IMR-90 (cell line): ENCODE measurements around the gene IGSF3. TPM values are rescaled to one million over a fixed set of nuclear protein-coding genes. Genes with fewer than 3 reads are reported as not detected.

Experiments
- ATAC-seq: fragments of 200-7000 bp; cut with Tn5 transposase; 2 replicates; pipeline ENCODE4 v1.9.1; 2020; ENCODE audit warnings: low read depth, mild to moderate bottlenecking, moderate library complexity
- BruUV-seq: library from RNA; stranded (reverse); fragments of 400-500 nt; replicated peaks from 2 replicates; lab custom pipeline; 2021; lab: Mats Ljungman, UMichigan
- CTCF ChIA-PET: fragments of 300-600 bp; formaldehyde crosslinking; extraction: SDS; loops from one replicate; lab custom pipeline; 2021; ENCODE audit warnings: antibody characterized with exemption; lab: Yijun Ruan, JAX
- POLR2A ChIA-PET: fragments of 300-600 bp; sonication (Branson Sonifier 250); formaldehyde crosslinking; loops from one replicate; lab custom pipeline; 2022; ENCODE audit warnings: antibody characterized with exemption; ENCODE audit not compliant: unreplicated experiment; lab: Charles Lee
- DNase-seq: peaks from one replicate; pipeline ENCODE4 v3.0.0; 2013
- H2AFZ ChIP-seq: replicated peaks from 2 replicates; pipeline ENCODE3; 2013; ENCODE audit warnings: low read length, mild to moderate bottlenecking; ENCODE audit not compliant: poor library complexity
- H2AK5ac ChIP-seq: 2 replicates; pipeline ENCODE4 v1.6.1; 2013; ENCODE audit warnings: low read depth, low read length, inconsistent platforms
- H2AK9ac ChIP-seq: replicated peaks from 2 replicates; pipeline ENCODE3; 2013; ENCODE audit warnings: mild to moderate bottlenecking, low read depth, low read length, moderate library complexity; ENCODE audit not compliant: poor library complexity
- H2BK120ac ChIP-seq: 2 replicates; pipeline ENCODE4 v1.6.1; 2013; ENCODE audit warnings: low read depth, low read length, inconsistent platforms
- H2BK15ac ChIP-seq: 3 replicates; pipeline ENCODE4 v1.6.1; 2013; ENCODE audit warnings: low read depth, low read length, inconsistent platforms
- H2BK20ac ChIP-seq: 2 replicates; pipeline ENCODE4 v1.6.1; 2013; ENCODE audit warnings: low read depth, mild to moderate bottlenecking, inconsistent platforms, low read length, moderate library complexity
- H2BK5ac ChIP-seq: 2 replicates; pipeline ENCODE4 v1.6.1; 2013; ENCODE audit warnings: mild to moderate bottlenecking, low read depth, low read length, inconsistent platforms; ENCODE audit not compliant: poor library complexity, severe bottlenecking
- H3K14ac ChIP-seq: replicated peaks from 2 replicates; pipeline ENCODE4 v1.6.1; 2013; ENCODE audit warnings: low read depth, low read length, inconsistent platforms
- H3K18ac ChIP-seq: 2 replicates; pipeline ENCODE4 v1.6.1; 2013; ENCODE audit warnings: low read depth, low read length, control low read depth
- H3K23ac ChIP-seq: 2 replicates; pipeline ENCODE4 v1.6.1; 2013; ENCODE audit warnings: low read depth, low read length, inconsistent platforms
- H3K27ac ChIP-seq: 2 replicates; pipeline ENCODE4 v1.5.1; 2013; ENCODE audit warnings: mild to moderate bottlenecking, control low read depth, low read length; ENCODE audit not compliant: insufficient read depth
- H3K27me3 ChIP-seq: 2 replicates; pipeline ENCODE4 v1.6.1; 2013; ENCODE audit warnings: low read length; ENCODE audit not compliant: control insufficient read depth, insufficient read depth
- H3K36me3 ChIP-seq: 2 replicates; pipeline ENCODE4 v1.6.1; 2013; ENCODE audit warnings: low read length, mixed read lengths; ENCODE audit not compliant: control insufficient read depth, insufficient read depth
- H3K4ac ChIP-seq: 2 replicates; pipeline ENCODE4 v1.6.1; 2013; ENCODE audit warnings: low read depth, low read length, inconsistent platforms
- H3K4me1 ChIP-seq: 2 replicates; pipeline ENCODE4 v1.6.1; 2013; ENCODE audit warnings: low read length, mixed read lengths; ENCODE audit not compliant: control insufficient read depth, insufficient read depth
- H3K4me2 ChIP-seq: 2 replicates; pipeline ENCODE4 v1.6.1; 2013; ENCODE audit warnings: low read depth, mild to moderate bottlenecking, control low read depth, low read length, moderate library complexity
- H3K4me3 ChIP-seq: 2 replicates; pipeline ENCODE4 v1.5.1; 2013; ENCODE audit warnings: low read depth, mild to moderate bottlenecking, control low read depth, low read length, moderate library complexity; ENCODE audit not compliant: insufficient read depth
- H3K56ac ChIP-seq: 2 replicates; pipeline ENCODE4 v1.6.1; 2013; ENCODE audit warnings: low read length, inconsistent platforms; ENCODE audit not compliant: insufficient read depth; ENCODE audit errors: extremely low read depth
- H3K79me1 ChIP-seq, 2 experiments: 2 replicates each; pipeline ENCODE4 v1.6.1; 2013; ENCODE audit warnings: low read length in 2 of 2, inconsistent platforms in 1 of 2, low read depth in 1 of 2
- H3K9ac ChIP-seq: 2 replicates; pipeline ENCODE4 v1.6.1; 2013; ENCODE audit warnings: low read depth, low read length, control low read depth
- H3K9me1 ChIP-seq: 2 replicates; pipeline ENCODE4 v1.6.1; 2013; ENCODE audit warnings: low read length, inconsistent platforms; ENCODE audit not compliant: insufficient read depth
- H3K9me3 ChIP-seq: 2 replicates; pipeline ENCODE4 v1.6.1; 2013; ENCODE audit warnings: low read length; ENCODE audit not compliant: control insufficient read depth, insufficient read depth
- H4K20me1 ChIP-seq: 2 replicates; pipeline ENCODE4 v1.6.1; 2013; ENCODE audit warnings: low read length, inconsistent platforms; ENCODE audit not compliant: insufficient read depth
- H4K5ac ChIP-seq: 2 replicates; pipeline ENCODE4 v1.6.1; 2013; ENCODE audit warnings: mild to moderate bottlenecking, low read depth, low read length, control low read depth
- H4K8ac ChIP-seq, 2 experiments: 2 replicates each; pipeline ENCODE4 v1.6.1; 2013; ENCODE audit warnings: low read depth in 2 of 2, low read length in 2 of 2, control low read depth in 1 of 2, inconsistent platforms in 1 of 2
- H4K91ac ChIP-seq: 2 replicates; pipeline ENCODE4 v1.6.1; 2013; ENCODE audit warnings: low read depth, low read length, inconsistent platforms; ENCODE audit not compliant: insufficient read depth
- CEBPB ChIP-seq: IDR thresholded peaks from 2 replicates; pipeline ENCODE4 v1.6.1; 2012; ENCODE audit warnings: low read depth, low read length, improper control_type of control experiment
- FOS ChIP-seq: fragments of 150-350 bp; IDR thresholded peaks from 2 replicates; pipeline ENCODE4 v1.6.1; 2016; ENCODE audit warnings: low read depth, low read length
- MAZ ChIP-seq: IDR thresholded peaks from 2 replicates; pipeline ENCODE4 v1.6.1; 2012; ENCODE audit warnings: low read depth, mild to moderate bottlenecking, low read length, improper control_type of control experiment, moderate library complexity, borderline replicate concordance
- POLR2A ChIP-seq: IDR thresholded peaks from 2 replicates; pipeline ENCODE4 v1.6.1; 2012; ENCODE audit warnings: mild to moderate bottlenecking, low read depth, low read length
- WGBS, 2 experiments: methylation state at CpG; one replicate each; pipeline versions ENCODE4 v1.1.5 to v1.1.7; 2013; ENCODE audit warnings: missing lambda C conversion rate in 2 of 2; ENCODE audit not compliant: insufficient read length in 1 of 2; ENCODE audit errors: extremely low coverage in 2 of 2; 5-methylcytosine and 5-hydroxymethylcytosine counted together
- dilution Hi-C: fragments of 300-500 bp; cut with HindIII; formaldehyde crosslinking; loops from one replicate; pipeline ENCODE4 v1.14.3; 2018; ENCODE audit warnings: low sequenced_read_pairs; ENCODE audit not compliant: unreplicated experiment
- in situ Hi-C: fragments of 300-500 bp; cut with MboI; formaldehyde crosslinking; loops from 3 replicates; pipeline ENCODE4 v1.14.3; 2019; ENCODE audit warnings: low sequenced_read_pairs, inconsistent platforms, mixed read lengths
- intact Hi-C: fragments of 100-400 bp; cut with micrococcal nuclease; formaldehyde crosslinking; loops from 2 replicates; pipeline ENCODE4 v1.10.0; 2022
- polyA plus RNA-seq, 3 experiments: library from polyadenylated mRNA; depleted of rRNA; stranded (reverse); fragments of >200 nt; gene quantifications; 2 replicates each; pipeline ENCODE4 v1.2.3, GENCODE V29; 2012; ENCODE audit warnings: low replicate concordance in 1 of 3
- total RNA-seq: library from RNA; depleted of rRNA; stranded (reverse); fragments of >200 nt; gene quantifications from 2 replicates; pipeline ENCODE4 v1.2.3, GENCODE V29; 2012

The IGSF3 gene
- total and polyA plus RNA-seq, 2 of the 4 experiments (the other 2 are of a cell fraction), result under 0.01 to 0.02 TPM

- H3K18ac ChIP-seq, result no peak overlapping the region
- intact Hi-C loops (no loop called here), dilution Hi-C loops (no loop called here), in situ Hi-C loops (no loop called here)
- ChIA-PET CTCF (no interaction called here), POLR2A (no interaction called here)
- H3K4me2 ChIP-seq, result no peak overlapping the region
- H4K8ac ChIP-seq, result no peak overlapping the region
- no peak overlapping the region for H3K27ac ChIP-seq
- H2AFZ ChIP-seq, result no peak overlapping the region
- no peak overlapping the region for H3K9ac ChIP-seq
- no peaks in the 10 kb centered on the region for H3K4me1 ChIP-seq
- no peak overlapping the region for H2BK20ac ChIP-seq
- H3K23ac ChIP-seq, result no peak overlapping the region
- no peak for TF ChIP-seq MAZ
- TF ChIP-seq CEBPB, result no peak
- no peak for TF ChIP-seq FOS
- no peak for TF ChIP-seq POLR2A
- H2BK5ac ChIP-seq, result no peak overlapping the region
- no peak overlapping the region for H4K5ac ChIP-seq
- H2AK5ac ChIP-seq, result no peak overlapping the region
- WGBS, 2 experiments, result no CpG with 5 or more reads among the region's 3 CpGs
- H4K20me1 ChIP-seq, result no peaks in the 10 kb centered on the region
- no peaks in the 10 kb centered on the region for H3K36me3 ChIP-seq
- H3K14ac ChIP-seq, result no peak overlapping the region
- no peaks in the 10 kb centered on the region for H3K27me3 ChIP-seq
- no peaks in the 10 kb centered on the region for H3K9me1 ChIP-seq
- ATAC-seq, result no peak
- no peaks in the 10 kb centered on the region for H3K79me1 ChIP-seq
- no TSS peak for BruUV-seq
- no peaks in the 10 kb centered on the region for H3K9me3 ChIP-seq
- H2BK120ac ChIP-seq, result no peak overlapping the region
- H4K91ac ChIP-seq, result no peak overlapping the region
- H3K4me3 ChIP-seq, result no peak overlapping the region
- no peak overlapping the region for H2BK15ac ChIP-seq
- no peak for DNase-seq
- H3K4ac ChIP-seq, result no peak overlapping the region
- H2AK9ac ChIP-seq, result no peak overlapping the region
- no peak overlapping the region for H3K56ac ChIP-seq
Measured at GRCh38 chr1:116692879-116693278, 25.3 kb upstream of the IGSF3 start.
